HEK293 (cell line): Measurements from ENCODE around the gene MMP14.

Source experiments
- CTCF ChIA-PET: fragments of 350-600 bp; formaldehyde crosslinking; extraction: SDS; loops from one replicate; lab custom pipeline; 2021; ENCODE audit warnings: antibody characterized with exemption; lab: Yijun Ruan, JAX
- POLR2A ChIA-PET: fragments of 300-600 bp; formaldehyde crosslinking; extraction: SDS; loops from one replicate; lab custom pipeline; 2020; ENCODE audit warnings: antibody characterized with exemption, inconsistent platforms; lab: Yijun Ruan, JAX
- H3K27ac ChIP-seq: fragments of 200-500 bp; sonication (Bioruptor generic); 2 replicates; pipeline ENCODE4 v1.5.1; 2014; ENCODE audit warnings: low read depth, low read length, control low read depth, inconsistent platforms; ENCODE audit errors: extremely low read depth
- H3K36me3 ChIP-seq, 2 experiments: fragments of 200-500 bp in 1 of 2; sonication (Bioruptor generic) in 1 of 2; 1 replicate in 1 of 2; 2 replicates in 1 of 2; pipeline ENCODE4 v1.5.1; 2014 to 2017; ENCODE audit warnings: inconsistent platforms in 2 of 2, low read length in 2 of 2; ENCODE audit not compliant: control insufficient read depth in 2 of 2, insufficient read depth in 1 of 2
- H3K4me1 ChIP-seq: fragments of 200-500 bp; sonication (Bioruptor generic); 2 replicates; pipeline ENCODE4 v1.5.1; 2014; ENCODE audit warnings: mild to moderate bottlenecking, low read length, inconsistent platforms; ENCODE audit not compliant: control insufficient read depth, insufficient read depth
- H3K4me3 ChIP-seq: 2 replicates; pipeline ENCODE4 v1.5.1; 2011; ENCODE audit warnings: low read depth, mild to moderate bottlenecking, control low read depth, low read length, moderate library complexity
- H3K9me3 ChIP-seq: fragments of 200-500 bp; sonication (Bioruptor generic); 2 replicates; pipeline ENCODE4 v1.5.1; 2014; ENCODE audit warnings: low read depth, low read length, inconsistent platforms; ENCODE audit not compliant: control insufficient read depth, insufficient read depth
- BCL6B ChIP-seq: fragments of 450-650 bp; formaldehyde crosslinking; IDR thresholded peaks from 2 replicates; pipeline ENCODE4 v1.5.1; 2017; ENCODE audit warnings: missing biosample characterization, missing genetic modification characterization
- CTCF ChIP-seq: fragments of 450-650 bp; formaldehyde crosslinking; IDR thresholded peaks from 2 replicates; pipeline ENCODE4 v1.5.1; 2016; ENCODE audit warnings: missing biosample characterization, missing genetic modification characterization
- PBX3 ChIP-seq: sonication (generic); formaldehyde crosslinking; IDR thresholded peaks from 2 replicates; pipeline ENCODE4 v1.8.1; 2022; ENCODE audit warnings: mild to moderate bottlenecking, moderate library complexity, missing genetic modification reagents
- PRDM4 ChIP-seq: fragments of 450-650 bp; formaldehyde crosslinking; IDR thresholded peaks from 2 replicates; pipeline ENCODE4 v1.5.1; 2017; ENCODE audit warnings: missing biosample characterization, missing genetic modification characterization
- RBAK ChIP-seq: fragments of 450-650 bp; formaldehyde crosslinking; IDR thresholded peaks from 2 replicates; pipeline ENCODE4 v1.5.1; 2016; ENCODE audit warnings: missing biosample characterization, missing genetic modification characterization
- REST ChIP-seq: fragments of 450-650 bp; formaldehyde crosslinking; IDR thresholded peaks from 2 replicates; pipeline ENCODE4 v1.5.1; 2016; ENCODE audit warnings: missing biosample characterization, missing genetic modification characterization
- ZBTB10 ChIP-seq: fragments of 450-650 bp; formaldehyde crosslinking; IDR thresholded peaks from 2 replicates; pipeline ENCODE4 v1.5.1; 2016; ENCODE audit warnings: missing biosample characterization, missing genetic modification characterization
- ZBTB48 ChIP-seq: fragments of 450-650 bp; formaldehyde crosslinking; IDR thresholded peaks from 2 replicates; pipeline ENCODE4 v1.5.1; 2016; ENCODE audit warnings: missing biosample characterization, missing genetic modification characterization
- ZNF114 ChIP-seq: fragments of 450-650 bp; formaldehyde crosslinking; IDR thresholded peaks from 2 replicates; pipeline ENCODE4 v1.5.0; 2017; ENCODE audit warnings: missing biosample characterization, missing genetic modification characterization
- ZNF16 ChIP-seq: fragments of 450-650 bp; formaldehyde crosslinking; IDR thresholded peaks from 2 replicates; pipeline ENCODE4 v1.5.1; 2016; ENCODE audit warnings: low read depth, missing biosample characterization, missing genetic modification characterization
- ZNF248 ChIP-seq: fragments of 450-650 bp; formaldehyde crosslinking; IDR thresholded peaks from 2 replicates; pipeline ENCODE4 v1.5.1; 2017; ENCODE audit warnings: missing biosample characterization, missing genetic modification characterization
- ZNF26 ChIP-seq: fragments of 450-650 bp; formaldehyde crosslinking; IDR thresholded peaks from 2 replicates; pipeline ENCODE4 v1.5.1; 2016; ENCODE audit warnings: missing biosample characterization, missing genetic modification characterization
- ZNF266 ChIP-seq: fragments of 450-650 bp; formaldehyde crosslinking; IDR thresholded peaks from 2 replicates; pipeline ENCODE4 v1.5.1; 2016; ENCODE audit warnings: missing biosample characterization, missing genetic modification characterization, low read depth
- ZNF433 ChIP-seq: fragments of 450-650 bp; formaldehyde crosslinking; IDR thresholded peaks from 2 replicates; pipeline ENCODE4 v1.5.1; 2016; ENCODE audit warnings: missing biosample characterization, missing genetic modification characterization, low read depth
- ZNF513 ChIP-seq: fragments of 450-650 bp; IDR thresholded peaks from 2 replicates; pipeline ENCODE4 v1.5.1; 2018; ENCODE audit warnings: missing biosample characterization, missing genetic modification characterization
- ZNF561 ChIP-seq: fragments of 450-650 bp; IDR thresholded peaks from 2 replicates; pipeline ENCODE4 v1.5.1; 2018; ENCODE audit warnings: missing biosample characterization, missing genetic modification characterization, borderline replicate concordance
- ZNF571 ChIP-seq: fragments of 450-650 bp; formaldehyde crosslinking; IDR thresholded peaks from 2 replicates; pipeline ENCODE4 v1.5.0; 2017; ENCODE audit warnings: missing biosample characterization, missing genetic modification characterization
- ZNF580 ChIP-seq: fragments of 450-650 bp; formaldehyde crosslinking; IDR thresholded peaks from 2 replicates; pipeline ENCODE4 v1.5.1; 2016; ENCODE audit warnings: missing biosample characterization, missing genetic modification characterization
- ZNF585B ChIP-seq: fragments of 450-650 bp; formaldehyde crosslinking; IDR thresholded peaks from 2 replicates; pipeline ENCODE4 v1.5.1; 2016; ENCODE audit warnings: missing biosample characterization, missing genetic modification characterization
- ZNF600 ChIP-seq: fragments of 450-650 bp; formaldehyde crosslinking; IDR thresholded peaks from 2 replicates; pipeline ENCODE4 v1.5.1; 2016; ENCODE audit warnings: missing biosample characterization, missing genetic modification characterization

Gene MMP14

GRCh38 chr14:22841769-22842168 is 5.4 kb downstream of the MMP14 start:
- CTCF ChIA-PET, result interaction anchor here (2.7 kb wide), 1 partner anchor 11 kb away, joined by 8 read pairs; no protein-coding TSS in a partner anchor
- H3K27ac ChIP-seq, result no peak overlapping the region

More at GRCh38 chr14:22841769-22842168, 5.4 kb downstream of the MMP14 start:
- POLR2A ChIA-PET, result interaction anchor here (1.9 kb wide), 1 partner anchor 9 kb away, joined by 5 read pairs; no protein-coding TSS in a partner anchor
- TF ChIP-seq ZNF26 (tag by site-specific recombination) (no peak), PRDM4 (no peak), PBX3 (CRISPR knock-in tag) (no peak), ZBTB48 (tag by site-specific recombination) (no peak), ZNF585B (no peak), ZNF114 (no peak), ZNF571 (tag by site-specific recombination) (no peak), ZNF248 (no peak), ZBTB10 (no peak), CTCF (tag by site-specific recombination) (no peak), ZNF266 (tag by site-specific recombination) (no peak), ZNF580 (no peak), ZNF16 (tag by site-specific recombination) (no peak), BCL6B (tag by site-specific recombination) (no peak), REST (tag by site-specific recombination) (no peak), ZNF433 (tag by site-specific recombination) (no peak), ZNF513 (no peak), RBAK (no peak), ZNF561 (no peak), ZNF600 (tag by site-specific recombination) (no peak)
- Histone ChIP-seq H3K4me1 (no peaks in the 10 kb centered on the region), H3K36me3 (no peaks in the 10 kb centered on the region; a peak in 1 of 3 replicates), H3K4me3 (no peak overlapping the region), H3K9me3 (no peaks in the 10 kb centered on the region)
